ENCODE measurements around the gene HSPH1. TPM values are rescaled to one million over a fixed set of nuclear protein-coding genes. Genes with fewer than 3 reads are reported as not detected.

Gene HSPH1
- total and polyA plus RNA-seq, 10 of the 15 experiments (the other 5 are each of a cell fraction or from before 2014, with no cell fraction given) = 40.2 to 159 (median 92.6) TPM

DNA sequence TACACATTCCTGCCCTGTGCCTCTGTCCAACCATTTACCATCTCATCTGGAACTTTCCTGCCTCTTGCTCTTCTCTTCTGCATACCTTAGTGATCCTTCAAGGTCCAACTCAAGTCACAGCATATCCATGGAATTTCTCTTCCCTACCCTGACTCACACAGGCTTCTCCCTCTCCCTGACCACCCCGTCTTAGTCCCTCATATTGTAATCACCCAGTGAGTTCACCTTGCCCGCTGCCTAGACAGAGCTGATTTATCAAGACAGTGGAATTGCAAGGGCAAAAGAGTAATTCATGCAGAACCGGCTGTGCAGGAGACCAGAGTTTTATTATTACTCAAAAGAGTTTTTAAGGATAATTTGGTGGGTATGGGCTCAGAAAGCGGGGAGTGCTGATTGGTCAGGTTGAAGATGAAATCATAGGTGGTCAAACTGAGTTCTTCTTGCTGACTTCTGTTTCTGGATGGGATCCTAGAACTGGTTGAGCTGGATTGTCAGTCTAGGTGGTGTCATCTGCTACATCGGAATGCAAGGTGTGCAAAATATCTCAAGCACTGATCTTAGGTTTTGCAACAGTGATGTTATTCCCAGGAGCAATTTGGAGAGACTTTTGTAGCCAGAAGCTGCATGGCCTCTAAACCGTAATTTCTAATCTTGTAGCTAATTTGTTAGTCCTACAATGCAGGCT is 67.2 kb downstream of the HSPH1 start:
- H3K4me2 ChIP-seq (ENCODE audit: control insufficient read depth, insufficient read depth) = no peak overlapping the region
- DNase-seq (ENCODE audit: low read depth, low spot score) = no peak
- H3K9ac ChIP-seq (ENCODE audit: control insufficient read depth, insufficient read depth, low read length) = no peak overlapping the region
- WGBS (ENCODE audit: insufficient coverage, insufficient replicate concordance, low lambda C conversion rate, missing lambda C conversion rate) = 35% methylated on average over 6 of the region's 6 CpGs
- H3K36me3 ChIP-seq (ENCODE audit: control insufficient read depth in 2 of 2, insufficient read depth in 2 of 2, low read length in 1 of 2) = no peaks in the 10 kb centered on the region
- no peak overlapping the region for H3K27ac ChIP-seq (ENCODE audit: control insufficient read depth, insufficient read depth)
- intact Hi-C loops (cut with micrococcal nuclease; ENCODE audit: unreplicated experiment) = no loop called here
- H3K79me2 ChIP-seq (ENCODE audit: control insufficient read depth, insufficient read depth, low read length) = no peaks in the 10 kb centered on the region
- ChIA-PET RAD21 (ENCODE audit: unreplicated experiment) (no interaction called here), CTCF (no interaction called here), POLR2A (no interaction called here), SMC1A (ENCODE audit: uncharacterized antibody, unreplicated experiment) (no interaction called here)
- TF ChIP-seq EGR1 (IDR thresholded peaks at IDR 0.05; ENCODE audit: borderline replicate concordance in 1 of 2, low read depth in 2 of 2, low read length in 2 of 2) = no peak
- TF ChIP-seq, protein P1, sequence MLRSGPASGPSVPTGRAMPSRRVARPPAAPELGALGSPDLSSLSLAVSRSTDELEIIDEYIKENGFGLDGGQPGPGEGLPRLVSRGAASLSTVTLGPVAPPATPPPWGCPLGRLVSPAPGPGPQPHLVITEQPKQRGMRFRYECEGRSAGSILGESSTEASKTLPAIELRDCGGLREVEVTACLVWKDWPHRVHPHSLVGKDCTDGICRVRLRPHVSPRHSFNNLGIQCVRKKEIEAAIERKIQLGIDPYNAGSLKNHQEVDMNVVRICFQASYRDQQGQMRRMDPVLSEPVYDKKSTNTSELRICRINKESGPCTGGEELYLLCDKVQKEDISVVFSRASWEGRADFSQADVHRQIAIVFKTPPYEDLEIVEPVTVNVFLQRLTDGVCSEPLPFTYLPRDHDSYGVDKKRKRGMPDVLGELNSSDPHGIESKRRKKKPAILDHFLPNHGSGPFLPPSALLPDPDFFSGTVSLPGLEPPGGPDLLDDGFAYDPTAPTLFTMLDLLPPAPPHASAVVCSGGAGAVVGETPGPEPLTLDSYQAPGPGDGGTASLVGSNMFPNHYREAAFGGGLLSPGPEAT (IDR thresholded peaks at IDR 0.05; ENCODE audit: low read depth) = no peak
- TF ChIP-seq POLR2A (IDR thresholded peaks at IDR 0.05; ENCODE audit: low read depth, low read length) = no peak
- TF ChIP-seq SPI1 (IDR thresholded peaks at IDR 0.05; ENCODE audit: borderline replicate concordance, insufficient read depth, low read depth, low read length) = no peak
- TF ChIP-seq TAF1 (IDR thresholded peaks at IDR 0.05; ENCODE audit: borderline replicate concordance, low read depth, low read length) = no peak
- TF ChIP-seq MYC (IDR thresholded peaks at IDR 0.05; ENCODE audit: insufficient read depth, insufficient read length, insufficient replicate concordance, low read length, severe bottlenecking) = no peak
- no peak for TF ChIP-seq CHD2 (IDR thresholded peaks at IDR 0.05; ENCODE audit: borderline replicate concordance, low read depth, low read length)
- no peak for TF ChIP-seq DPF2 (IDR thresholded peaks at IDR 0.05)
- TF ChIP-seq BCL11A (IDR thresholded peaks at IDR 0.05; ENCODE audit: low read depth, low read length) = no peak
- TF ChIP-seq, protein P2, sequence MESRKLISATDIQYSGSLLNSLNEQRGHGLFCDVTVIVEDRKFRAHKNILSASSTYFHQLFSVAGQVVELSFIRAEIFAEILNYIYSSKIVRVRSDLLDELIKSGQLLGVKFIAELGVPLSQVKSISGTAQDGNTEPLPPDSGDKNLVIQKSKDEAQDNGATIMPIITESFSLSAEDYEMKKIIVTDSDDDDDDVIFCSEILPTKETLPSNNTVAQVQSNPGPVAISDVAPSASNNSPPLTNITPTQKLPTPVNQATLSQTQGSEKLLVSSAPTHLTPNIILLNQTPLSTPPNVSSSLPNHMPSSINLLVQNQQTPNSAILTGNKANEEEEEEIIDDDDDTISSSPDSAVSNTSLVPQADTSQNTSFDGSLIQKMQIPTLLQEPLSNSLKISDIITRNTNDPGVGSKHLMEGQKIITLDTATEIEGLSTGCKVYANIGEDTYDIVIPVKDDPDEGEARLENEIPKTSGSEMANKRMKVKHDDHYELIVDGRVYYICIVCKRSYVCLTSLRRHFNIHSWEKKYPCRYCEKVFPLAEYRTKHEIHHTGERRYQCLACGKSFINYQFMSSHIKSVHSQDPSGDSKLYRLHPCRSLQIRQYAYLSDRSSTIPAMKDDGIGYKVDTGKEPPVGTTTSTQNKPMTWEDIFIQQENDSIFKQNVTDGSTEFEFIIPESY (IDR thresholded peaks at IDR 0.05) = no peak
- no peak for TF ChIP-seq CHD1 (IDR thresholded peaks at IDR 0.05; ENCODE audit: low read depth, low read length)
- TF ChIP-seq MXI1 (IDR thresholded peaks at IDR 0.05; ENCODE audit: low read depth, low read length) = no peak
- no peak for TF ChIP-seq SREBF2 (IDR thresholded peaks at IDR 0.05; ENCODE audit: low read length)
- no peak for TF ChIP-seq JUNB (IDR thresholded peaks at IDR 0.05)
- in situ Hi-C loops (cut with MboI) = no loop called here
- peaks cover 0 to 3% of the 10 kb centered on the region in 2 experiments; a peak in 3 of 4 replicates for H3K27me3 ChIP-seq (replicated peaks in 1 of 2; ENCODE audit: control insufficient read depth in 2 of 2, insufficient read depth in 2 of 2, low read length in 1 of 2)
- H3K9me3 ChIP-seq (replicated peaks; ENCODE audit: control insufficient read depth, insufficient read depth, low read length) = no peaks in the 10 kb centered on the region
- H3K4me3 ChIP-seq = no peak overlapping the region
- BruUV-seq (replicated peaks) = no TSS peak
- no peak for FAIRE-seq
- no peak overlapping the region for H2AFZ ChIP-seq (ENCODE audit: control insufficient read depth, low read depth, low read length)
- H3K4me1 ChIP-seq (ENCODE audit: control insufficient read depth, insufficient read depth, low read length) = peaks cover 5% of the 10 kb centered on the region; the same call in 1 of the 2 replicates
- no peak for ATAC-seq
- H4K20me1 ChIP-seq (ENCODE audit: control insufficient read depth, insufficient read depth) = no peaks in the 10 kb centered on the region
